ENCODE results near the gene SOX9.

- TF ChIP-seq CTCF (conservative IDR thresholded peaks at IDR 0.05 in 1 of 2, IDR thresholded peaks at IDR 0.05 in 1 of 2; ENCODE audit: extremely low read depth in 1 of 2, insufficient read depth in 1 of 2, low read depth in 1 of 2, low read length in 2 of 2) (no peak), EZH2 (IDR thresholded peaks at IDR 0.05; ENCODE audit: borderline replicate concordance, low read length) (no peak)
These were observed 38.4 kb downstream of the SOX9 start for GRCh38 chr17:72158895-72159885.
